HepG2 (cell line): ENCODE results near the gene PCYT2. TPM values are rescaled to one million over a fixed set of nuclear protein-coding genes. Genes with fewer than 3 reads are reported as not detected.

Source experiments
- ARID3A ChIP-seq: IDR thresholded peaks from 2 replicates; pipeline ENCODE4 v1.6.1; 2012; ENCODE audit warnings: low read depth, low read length, improper control_type of control experiment
- CC2D1A ChIP-seq: sonication (generic); formaldehyde crosslinking; IDR thresholded peaks from 2 replicates; pipeline ENCODE4 v1.8.1; 2023; ENCODE audit warnings: mild to moderate bottlenecking, missing genetic modification reagents
- CREB1 ChIP-seq, 2 experiments: fragments of 450-650 bp in 1 of 2; IDR thresholded peaks; 2 replicates each; pipeline ENCODE4 v1.6.1; 2016 to 2017; ENCODE audit warnings: control low read depth in 1 of 2, mild to moderate bottlenecking in 1 of 2, missing compliant biosample characterization in 1 of 2, missing genetic modification characterization in 1 of 2
- CTCF ChIP-seq: sonication (generic); formaldehyde crosslinking; IDR thresholded peaks from 2 replicates; pipeline ENCODE4 v1.5.0; 2020; ENCODE audit warnings: mild to moderate bottlenecking, missing genetic modification reagents, moderate library complexity
- FOXJ3 ChIP-seq: sonication (generic); formaldehyde crosslinking; IDR thresholded peaks from 2 replicates; pipeline ENCODE4 v1.4.0; 2020; ENCODE audit warnings: missing genetic modification reagents, mild to moderate bottlenecking, borderline replicate concordance
- GRHL1 ChIP-seq: sonication (generic); formaldehyde crosslinking; conservative IDR thresholded peaks from 2 replicates; pipeline ENCODE4 v1.8.0; 2022; ENCODE audit warnings: missing genetic modification reagents
- HIVEP1 ChIP-seq: sonication (generic); formaldehyde crosslinking; IDR thresholded peaks from 2 replicates; pipeline ENCODE4 v1.4.0; 2020; ENCODE audit warnings: mild to moderate bottlenecking, missing genetic modification reagents
- HOXA5 ChIP-seq: sonication (generic); formaldehyde crosslinking; IDR thresholded peaks from 2 replicates; pipeline ENCODE4 v1.4.0; 2020; ENCODE audit warnings: missing genetic modification reagents
- KMT2A ChIP-seq: sonication (generic); formaldehyde crosslinking; IDR thresholded peaks from 2 replicates; pipeline ENCODE4 v1.4.0; 2020; ENCODE audit warnings: missing genetic modification reagents
- MXD4 ChIP-seq: IDR thresholded peaks from 2 replicates; pipeline ENCODE4 v1.6.1; 2016; ENCODE audit warnings: mild to moderate bottlenecking, missing biosample characterization, missing genetic modification reagents
- POLR2A ChIP-seq, 2 experiments: IDR thresholded peaks; 2 replicates each; pipeline ENCODE4 v1.6.1; 2011; ENCODE audit warnings: low read depth in 2 of 2, low read length in 2 of 2, mild to moderate bottlenecking in 1 of 2, moderate library complexity in 1 of 2; ENCODE audit not compliant: insufficient read depth in 1 of 2
- SMAD1 ChIP-seq: sonication (generic); formaldehyde crosslinking; IDR thresholded peaks from 2 replicates; pipeline ENCODE4 v1.4.0; 2020; ENCODE audit warnings: missing genetic modification reagents, low read depth, mild to moderate bottlenecking, borderline replicate concordance
- UBTF ChIP-seq: sonication (generic); formaldehyde crosslinking; IDR thresholded peaks from 2 replicates; pipeline ENCODE4 v1.4.0; 2020; ENCODE audit warnings: mild to moderate bottlenecking, missing genetic modification reagents
- ZBTB38 ChIP-seq: sonication (generic); formaldehyde crosslinking; IDR thresholded peaks from 2 replicates; pipeline ENCODE4 v1.5.1; 2020; ENCODE audit warnings: mild to moderate bottlenecking, missing genetic modification reagents
- ZC3H13 ChIP-seq: sonication (generic); formaldehyde crosslinking; IDR thresholded peaks from 2 replicates; pipeline ENCODE4 v1.8.1; 2023; ENCODE audit warnings: mild to moderate bottlenecking, missing genetic modification reagents, moderate library complexity
- ZC3H4 ChIP-seq: sonication (generic); formaldehyde crosslinking; IDR thresholded peaks from 2 replicates; pipeline ENCODE4 v1.4.0; 2020; ENCODE audit warnings: missing genetic modification reagents, borderline replicate concordance
- ZFP90 ChIP-seq: sonication (generic); formaldehyde crosslinking; IDR thresholded peaks from 2 replicates; pipeline ENCODE4 v1.8.0; 2022; ENCODE audit warnings: missing genetic modification reagents, mild to moderate bottlenecking, inconsistent platforms, borderline replicate concordance
- ZMYM3 ChIP-seq: sonication (generic); formaldehyde crosslinking; IDR thresholded peaks from 2 replicates; pipeline ENCODE4 v1.5.1; 2020; ENCODE audit warnings: mild to moderate bottlenecking, missing genetic modification reagents
- ZNF275 ChIP-seq: sonication (generic); formaldehyde crosslinking; IDR thresholded peaks from 2 replicates; pipeline ENCODE4 v1.8.0; 2022; ENCODE audit warnings: missing genetic modification reagents, mild to moderate bottlenecking, inconsistent platforms, borderline replicate concordance
- ZNF552 ChIP-seq: sonication (generic); formaldehyde crosslinking; IDR thresholded peaks from 2 replicates; pipeline ENCODE4 v1.9.0; 2022; ENCODE audit warnings: missing genetic modification reagents, mild to moderate bottlenecking, borderline replicate concordance
- ZNF720 ChIP-seq: sonication (generic); formaldehyde crosslinking; IDR thresholded peaks from 2 replicates; pipeline ENCODE4 v1.4.0; 2020; ENCODE audit warnings: missing genetic modification reagents
- polyA plus RNA-seq, 8 experiments: library from polyadenylated mRNA; depleted of rRNA in 3 of 8; stranded (reverse) in 7 of 8; unstranded in 1 of 8; fragments of >200 nt; fragmentation: Illumina TruSeq in 4 of 8; extraction: Trizol in 4 of 8; gene quantifications; 2 replicates each; pipeline versions ENCODE4 v1.2.1 to v1.2.3, GENCODE V29; 2011 to 2016; ENCODE audit warnings: low read depth in 4 of 8, missing spikeins in 1 of 8, mixed read lengths in 1 of 8; ENCODE audit not compliant: insufficient read depth in 1 of 8
- total RNA-seq, 5 experiments: library from RNA; depleted of rRNA; stranded (reverse); fragments of >200 nt; fragmentation: Illumina TruSeq; extraction: Trizol; gene quantifications; 2 replicates each; pipeline ENCODE4 v1.2.3, GENCODE V29; 2016; ENCODE audit warnings: low read depth in 1 of 5

The PCYT2 gene
- total and polyA plus RNA-seq, 2 of the 13 experiments (the other 11 are each of a cell fraction or from before 2014, with no cell fraction given): 147 to 297 TPM

- TF ChIP-seq CTCF (CRISPR knock-in tag) (peak; percentile 56), HOXA5 (CRISPR knock-in tag) (no peak), MXD4 (CRISPR knock-in tag) (no peak), ZMYM3 (CRISPR knock-in tag) (no peak), HIVEP1 (CRISPR knock-in tag) (no peak), SMAD1 (CRISPR knock-in tag) (no peak), ARID3A (no peak), ZFP90 (CRISPR knock-in tag) (no peak), CREB1 (IDR thresholded peaks at IDR 0.05) (no peak), CREB1 (CRISPR knock-in tag; IDR thresholded peaks at IDR 0.05) (no peak), CC2D1A (CRISPR knock-in tag) (no peak), POLR2A (IDR thresholded peaks at IDR 0.05; ENCODE audit: insufficient read depth in 1 of 2, low read depth in 2 of 2, low read length in 2 of 2) (peak; percentile 46 to 56; a peak in 2 of 4 replicates), ZNF552 (CRISPR knock-in tag) (no peak), FOXJ3 (CRISPR knock-in tag) (no peak), ZNF275 (CRISPR knock-in tag) (no peak), UBTF (CRISPR knock-in tag) (no peak), KMT2A (CRISPR knock-in tag) (no peak), GRHL1 (CRISPR knock-in tag) (no peak), ZC3H13 (CRISPR knock-in tag) (0 out of 2 replicates have a peak, but pooled peaks have one; percentile 53), ZNF720 (CRISPR knock-in tag) (no peak), ZBTB38 (peak; percentile 72; the same call in 1 of the 2 replicates), ZC3H4 (CRISPR knock-in tag) (0 out of 2 replicates have a peak, but pooled peaks have one; percentile 28)
Observed at GRCh38 chr17:81854974-81855774, 56.0 kb downstream of the PCYT2 start (continued).
